GM12878 (cell line): ENCODE data around the gene GH1.

ENCODE experiments used
- BACH1 ChIP-seq: fragments of 450-650 bp; IDR thresholded peaks from 2 replicates; pipeline ENCODE4 v1.6.1; 2017; ENCODE audit warnings: mild to moderate bottlenecking, borderline replicate concordance
- BRCA1 ChIP-seq: IDR thresholded peaks from 2 replicates; pipeline ENCODE4 v1.6.1; 2011; ENCODE audit warnings: low read depth, low read length, improper control_type of control experiment
- JUND ChIP-seq: IDR thresholded peaks from 2 replicates; pipeline ENCODE4 v1.6.1; 2012; ENCODE audit warnings: low read depth, mild to moderate bottlenecking, low read length, improper control_type of control experiment, moderate library complexity
- NFIC ChIP-seq: IDR thresholded peaks from 2 replicates; pipeline ENCODE4 v1.6.1; 2012; ENCODE audit warnings: low read depth, mild to moderate bottlenecking, inconsistent platforms, low read length, moderate library complexity
- POLR2A ChIP-seq: IDR thresholded peaks from 2 replicates; pipeline ENCODE4 v1.6.1; 2011; ENCODE audit warnings: low read depth, mild to moderate bottlenecking, low read length
- POLR2AphosphoS2 ChIP-seq: IDR thresholded peaks from 2 replicates; pipeline ENCODE4 v1.6.1; 2011; ENCODE audit warnings: low read depth, mild to moderate bottlenecking, low read length, improper control_type of control experiment, moderate library complexity
- ZZZ3 ChIP-seq: IDR thresholded peaks from 2 replicates; pipeline ENCODE4 v1.6.1; 2011; ENCODE audit warnings: low read depth; ENCODE audit not compliant: control insufficient read depth, insufficient read length
- TF ChIP-seq, protein P1 (sequence below): fragments of 450-650 bp; formaldehyde crosslinking; IDR thresholded peaks from 2 replicates; pipeline ENCODE4 v1.5.0; 2022; ENCODE audit warnings: mild to moderate bottlenecking, missing genetic modification characterization
- TF ChIP-seq, protein P2 (sequence below): IDR thresholded peaks from 2 replicates; pipeline ENCODE4 v1.6.1; 2011; ENCODE audit warnings: borderline replicate concordance, low read depth, mild to moderate bottlenecking, moderate library complexity, mixed read lengths, low read length; ENCODE audit not compliant: insufficient read depth; ENCODE audit errors: extremely low read length
- TF ChIP-seq, protein P3 (sequence below): IDR thresholded peaks from 2 replicates; pipeline ENCODE4 v1.6.1; 2012; ENCODE audit warnings: low read depth, low read length, improper control_type of control experiment
- TF ChIP-seq, protein P4 (sequence below): IDR thresholded peaks from 2 replicates; pipeline ENCODE4 v1.6.1; 2012; ENCODE audit warnings: low read length, inconsistent platforms

DNA sequence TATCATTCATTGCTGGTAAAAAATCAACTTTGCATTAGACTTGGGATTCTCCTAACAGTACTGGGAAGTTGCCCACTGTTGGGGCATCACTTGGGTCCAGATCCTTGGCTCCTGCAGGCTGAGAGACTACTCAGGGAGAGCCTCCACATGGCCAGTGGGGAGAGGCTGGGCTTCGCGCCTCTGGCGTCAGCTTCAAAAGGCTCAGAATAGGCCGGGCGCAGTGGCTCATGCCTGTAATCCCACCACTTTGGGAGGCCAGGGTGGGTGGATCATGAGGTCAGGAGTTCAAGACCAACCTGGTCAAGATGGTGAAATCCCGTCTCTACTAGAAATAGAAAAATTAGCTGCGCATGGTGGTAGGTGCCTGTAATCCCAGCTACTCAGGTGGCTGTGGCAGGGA lies 4.2 kb downstream of the GH1 start:
- TF ChIP-seq POLR2AphosphoS2 (no peak), NFIC (no peak), POLR2A (no peak), ZZZ3 (no peak), JUND (no peak), BRCA1 (no peak), BACH1 (no peak)
- TF ChIP-seq, protein P1, sequence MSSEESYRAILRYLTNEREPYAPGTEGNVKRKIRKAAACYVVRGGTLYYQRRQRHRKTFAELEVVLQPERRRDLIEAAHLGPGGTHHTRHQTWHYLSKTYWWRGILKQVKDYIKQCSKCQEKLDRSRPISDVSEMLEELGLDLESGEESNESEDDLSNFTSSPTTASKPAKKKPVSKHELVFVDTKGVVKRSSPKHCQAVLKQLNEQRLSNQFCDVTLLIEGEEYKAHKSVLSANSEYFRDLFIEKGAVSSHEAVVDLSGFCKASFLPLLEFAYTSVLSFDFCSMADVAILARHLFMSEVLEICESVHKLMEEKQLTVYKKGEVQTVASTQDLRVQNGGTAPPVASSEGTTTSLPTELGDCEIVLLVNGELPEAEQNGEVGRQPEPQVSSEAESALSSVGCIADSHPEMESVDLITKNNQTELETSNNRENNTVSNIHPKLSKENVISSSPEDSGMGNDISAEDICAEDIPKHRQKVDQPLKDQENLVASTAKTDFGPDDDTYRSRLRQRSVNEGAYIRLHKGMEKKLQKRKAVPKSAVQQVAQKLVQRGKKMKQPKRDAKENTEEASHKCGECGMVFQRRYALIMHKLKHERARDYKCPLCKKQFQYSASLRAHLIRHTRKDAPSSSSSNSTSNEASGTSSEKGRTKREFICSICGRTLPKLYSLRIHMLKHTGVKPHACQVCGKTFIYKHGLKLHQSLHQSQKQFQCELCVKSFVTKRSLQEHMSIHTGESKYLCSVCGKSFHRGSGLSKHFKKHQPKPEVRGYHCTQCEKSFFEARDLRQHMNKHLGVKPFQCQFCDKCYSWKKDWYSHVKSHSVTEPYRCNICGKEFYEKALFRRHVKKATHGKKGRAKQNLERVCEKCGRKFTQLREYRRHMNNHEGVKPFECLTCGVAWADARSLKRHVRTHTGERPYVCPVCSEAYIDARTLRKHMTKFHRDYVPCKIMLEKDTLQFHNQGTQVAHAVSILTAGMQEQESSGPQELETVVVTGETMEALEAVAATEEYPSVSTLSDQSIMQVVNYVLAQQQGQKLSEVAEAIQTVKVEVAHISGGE (CRISPR knock-in tag): no peak
- TF ChIP-seq, protein P2, sequence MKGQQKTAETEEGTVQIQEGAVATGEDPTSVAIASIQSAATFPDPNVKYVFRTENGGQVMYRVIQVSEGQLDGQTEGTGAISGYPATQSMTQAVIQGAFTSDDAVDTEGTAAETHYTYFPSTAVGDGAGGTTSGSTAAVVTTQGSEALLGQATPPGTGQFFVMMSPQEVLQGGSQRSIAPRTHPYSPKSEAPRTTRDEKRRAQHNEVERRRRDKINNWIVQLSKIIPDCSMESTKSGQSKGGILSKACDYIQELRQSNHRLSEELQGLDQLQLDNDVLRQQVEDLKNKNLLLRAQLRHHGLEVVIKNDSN: no peak
- TF ChIP-seq, protein P3, sequence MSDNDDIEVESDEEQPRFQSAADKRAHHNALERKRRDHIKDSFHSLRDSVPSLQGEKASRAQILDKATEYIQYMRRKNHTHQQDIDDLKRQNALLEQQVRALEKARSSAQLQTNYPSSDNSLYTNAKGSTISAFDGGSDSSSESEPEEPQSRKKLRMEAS: no peak
- TF ChIP-seq, protein P4, sequence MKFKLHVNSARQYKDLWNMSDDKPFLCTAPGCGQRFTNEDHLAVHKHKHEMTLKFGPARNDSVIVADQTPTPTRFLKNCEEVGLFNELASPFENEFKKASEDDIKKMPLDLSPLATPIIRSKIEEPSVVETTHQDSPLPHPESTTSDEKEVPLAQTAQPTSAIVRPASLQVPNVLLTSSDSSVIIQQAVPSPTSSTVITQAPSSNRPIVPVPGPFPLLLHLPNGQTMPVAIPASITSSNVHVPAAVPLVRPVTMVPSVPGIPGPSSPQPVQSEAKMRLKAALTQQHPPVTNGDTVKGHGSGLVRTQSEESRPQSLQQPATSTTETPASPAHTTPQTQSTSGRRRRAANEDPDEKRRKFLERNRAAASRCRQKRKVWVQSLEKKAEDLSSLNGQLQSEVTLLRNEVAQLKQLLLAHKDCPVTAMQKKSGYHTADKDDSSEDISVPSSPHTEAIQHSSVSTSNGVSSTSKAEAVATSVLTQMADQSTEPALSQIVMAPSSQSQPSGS: no peak
